ENCODE measurements around the gene ATRAID.

Gene ATRAID

DNA sequence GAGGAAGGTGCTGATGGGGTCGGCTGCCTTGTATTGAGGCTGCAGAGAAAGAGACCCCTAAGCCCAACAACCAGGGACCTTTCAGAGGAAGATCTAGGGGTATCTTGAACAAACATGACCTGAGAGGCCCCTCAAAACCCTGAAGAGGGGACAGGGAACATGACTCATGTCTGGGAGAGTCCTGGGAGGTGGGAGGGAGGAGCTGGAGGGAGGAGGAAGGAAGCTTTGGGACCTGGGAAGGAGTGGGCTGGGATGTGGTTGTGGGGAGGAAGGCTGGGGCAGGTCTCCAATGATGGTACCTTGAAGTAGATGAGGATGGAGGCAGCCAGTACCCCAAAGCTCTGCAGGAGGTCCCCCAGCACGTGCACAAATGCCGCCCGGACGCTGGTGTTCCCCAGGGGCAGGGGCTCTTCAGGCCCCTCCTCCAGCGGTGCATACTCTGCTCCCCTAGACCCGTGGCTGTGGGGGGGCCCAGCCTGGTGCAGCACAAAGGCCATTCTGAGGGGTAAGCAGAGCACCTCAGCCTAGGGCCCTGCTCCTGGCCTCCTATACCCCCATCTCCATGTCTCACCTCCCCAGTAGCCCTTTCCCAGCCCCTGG is 45.1 kb downstream of the ATRAID start:
- WGBS (ENCODE audit: insufficient coverage), result 91% methylated on average over 7 of the region's 7 CpGs
- H3K36me3 ChIP-seq (ENCODE audit: control insufficient read depth in 4 of 4, insufficient read depth in 4 of 4, low read length in 3 of 4), result no peaks in the 10 kb centered on the region
- H3K27ac ChIP-seq (ENCODE audit: insufficient read depth in 1 of 2, low read depth in 1 of 2, low read length in 2 of 2, poor library complexity in 1 of 2, severe bottlenecking in 2 of 2), result no peak overlapping the region
- no peak overlapping the region for H3K4me3 ChIP-seq (ENCODE audit: control insufficient read depth in 1 of 7, extremely low read depth in 1 of 7, insufficient read depth in 4 of 7, low read depth in 2 of 7, low read length in 6 of 7)
- DNase-seq, result no peak
- H3K4me1 ChIP-seq (ENCODE audit: control extremely low read depth in 1 of 4, control insufficient read depth in 4 of 4, insufficient read depth in 4 of 4, low read length in 3 of 4), result peaks cover 0 to 4% (median 3%) of the 10 kb centered on the region in 4 experiments
- ChIA-PET CTCF (interaction anchor here (1.1 to 3.1 kb wide), 5 partner anchors 9 to 47 kb away, joined by 3 to 22 read pairs (median 3); partner anchors contain the start of gene TRIM54), POLR2A (interaction anchor here (0.6 kb wide), 1 partner anchor 21 kb away, joined by 3 read pairs; no protein-coding TSS in a partner anchor)
- peaks cover 9 to 64% (median 23%) of the 10 kb centered on the region in 5 experiments for H3K27me3 ChIP-seq (replicated peaks in 2 of 5; ENCODE audit: control insufficient read depth in 4 of 5, insufficient read depth in 5 of 5, low read length in 4 of 5)
- no peaks in the 10 kb centered on the region for H3K9me3 ChIP-seq (ENCODE audit: control extremely low read depth in 1 of 5, control insufficient read depth in 4 of 5, insufficient read depth in 2 of 5, low read depth in 1 of 5, low read length in 4 of 5)

DNA sequence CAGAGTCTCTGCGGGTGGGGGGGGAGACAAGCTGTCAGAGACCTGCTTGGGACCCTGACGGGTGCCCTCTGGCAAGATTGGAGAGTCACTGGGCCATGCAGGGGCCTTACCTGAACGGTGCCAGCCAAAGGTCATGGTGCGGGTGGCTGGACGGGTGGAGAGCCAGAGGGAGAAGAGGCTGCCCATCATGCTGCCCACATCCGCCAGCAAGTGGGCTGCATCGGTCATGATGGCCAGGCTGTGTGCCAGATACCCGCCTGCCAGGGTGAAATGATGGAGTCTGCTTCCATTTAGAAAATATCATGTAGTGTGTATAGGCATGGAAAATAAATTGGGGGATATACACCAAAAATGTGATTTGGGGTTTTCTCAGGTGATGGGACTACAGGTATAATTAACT is 46.2 kb downstream of the ATRAID start:
- DNase-seq, result no peak
- Histone ChIP-seq H3K36me3 (ENCODE audit: control insufficient read depth in 4 of 4, insufficient read depth in 4 of 4, low read length in 3 of 4) (no peaks in the 10 kb centered on the region), H3K4me3 (ENCODE audit: control insufficient read depth in 1 of 7, extremely low read depth in 1 of 7, insufficient read depth in 4 of 7, low read depth in 2 of 7, low read length in 6 of 7) (no peak overlapping the region), H3K27me3 (replicated peaks in 2 of 5; ENCODE audit: control insufficient read depth in 4 of 5, insufficient read depth in 5 of 5, low read length in 4 of 5) (peaks cover 9 to 75% (median 27%) of the 10 kb centered on the region in 5 experiments), H3K4me1 (ENCODE audit: control extremely low read depth in 1 of 4, control insufficient read depth in 4 of 4, insufficient read depth in 4 of 4, low read length in 3 of 4) (peaks cover 0 to 14% (median 13%) of the 10 kb centered on the region in 4 experiments), H3K9me3 (ENCODE audit: control extremely low read depth in 1 of 5, control insufficient read depth in 4 of 5, insufficient read depth in 2 of 5, low read depth in 1 of 5, low read length in 4 of 5) (no peaks in the 10 kb centered on the region), H3K27ac (ENCODE audit: insufficient read depth in 1 of 2, low read depth in 1 of 2, low read length in 2 of 2, poor library complexity in 1 of 2, severe bottlenecking in 2 of 2) (no peak overlapping the region)
- 98% methylated on average over 8 of the region's 8 CpGs for WGBS (ENCODE audit: insufficient coverage)
- ChIA-PET POLR2A (no interaction called here), CTCF (interaction anchor here (1.3 to 3.1 kb wide), 2 partner anchors 22 to 46 kb away, joined by 3 to 22 read pairs; partner anchors contain the start of gene TRIM54)

DNA sequence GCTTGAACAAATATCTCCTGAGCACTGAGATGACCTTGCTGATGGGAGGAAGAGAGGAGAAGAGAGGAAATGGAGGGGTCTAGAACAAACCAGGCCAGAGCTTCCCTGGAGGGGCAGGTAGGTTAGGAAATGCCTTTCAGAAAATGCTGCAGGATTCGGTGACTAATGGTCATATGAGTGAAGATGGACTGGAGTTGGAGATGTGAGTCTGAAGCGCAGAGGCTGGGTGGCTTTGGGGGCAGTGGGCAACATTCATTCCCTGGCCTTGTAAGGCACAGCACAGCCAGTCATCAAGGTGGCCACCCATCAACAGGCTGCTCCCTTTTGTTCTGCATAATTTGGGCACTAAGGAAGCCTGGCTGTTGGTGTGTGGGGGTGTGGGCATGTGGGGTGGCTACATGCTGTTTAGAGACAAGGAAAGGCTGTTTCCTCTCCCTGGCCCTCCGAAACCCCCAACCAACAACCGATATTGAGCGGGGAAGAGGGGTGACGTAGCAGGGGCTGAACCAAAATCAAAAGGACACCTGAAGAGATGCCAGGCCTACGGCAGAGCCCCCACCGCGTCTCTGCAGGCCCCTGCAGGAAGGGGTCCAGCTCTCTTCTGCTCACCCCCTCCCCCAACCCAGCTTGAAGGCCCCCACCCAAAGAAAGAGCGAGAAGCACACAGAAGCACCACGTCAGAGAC is 49.5 kb downstream of the ATRAID start:
- H3K36me3 ChIP-seq (ENCODE audit: control insufficient read depth in 4 of 4, insufficient read depth in 4 of 4, low read length in 3 of 4), result no peaks in the 10 kb centered on the region
- CTCF ChIA-PET, result interaction anchor here (1.0 to 9.4 kb wide), 3 partner anchors 19 to 395 kb away, joined by 3 to 119 read pairs (median 3); partner anchors contain the start of genes DNAJC5G and TRIM54
- no peaks in the 10 kb centered on the region for H3K9me3 ChIP-seq (ENCODE audit: control extremely low read depth in 1 of 5, control insufficient read depth in 4 of 5, insufficient read depth in 2 of 5, low read depth in 1 of 5, low read length in 4 of 5)
- H3K27me3 ChIP-seq (replicated peaks in 2 of 5; ENCODE audit: control insufficient read depth in 4 of 5, insufficient read depth in 5 of 5, low read length in 4 of 5), result peaks cover 9 to 89% (median 52%) of the 10 kb centered on the region in 5 experiments
- H3K27ac ChIP-seq (ENCODE audit: insufficient read depth in 1 of 2, low read depth in 1 of 2, low read length in 2 of 2, poor library complexity in 1 of 2, severe bottlenecking in 2 of 2), result no peak overlapping the region
- peak overlapping the region in 2 of 7 experiments; percentile 36 to 67 for H3K4me3 ChIP-seq (ENCODE audit: control insufficient read depth in 1 of 7, extremely low read depth in 1 of 7, insufficient read depth in 4 of 7, low read depth in 2 of 7, low read length in 6 of 7)
- peaks cover 0 to 37% (median 36%) of the 10 kb centered on the region in 4 experiments for H3K4me1 ChIP-seq (ENCODE audit: control extremely low read depth in 1 of 4, control insufficient read depth in 4 of 4, insufficient read depth in 4 of 4, low read length in 3 of 4)
- DNase-seq, result peak in 2 of 3 donors; percentile 11 to 24
- WGBS (ENCODE audit: insufficient coverage), result 63% methylated on average over 6 of the region's 11 CpGs
- POLR2A ChIA-PET, result no interaction called here

DNA sequence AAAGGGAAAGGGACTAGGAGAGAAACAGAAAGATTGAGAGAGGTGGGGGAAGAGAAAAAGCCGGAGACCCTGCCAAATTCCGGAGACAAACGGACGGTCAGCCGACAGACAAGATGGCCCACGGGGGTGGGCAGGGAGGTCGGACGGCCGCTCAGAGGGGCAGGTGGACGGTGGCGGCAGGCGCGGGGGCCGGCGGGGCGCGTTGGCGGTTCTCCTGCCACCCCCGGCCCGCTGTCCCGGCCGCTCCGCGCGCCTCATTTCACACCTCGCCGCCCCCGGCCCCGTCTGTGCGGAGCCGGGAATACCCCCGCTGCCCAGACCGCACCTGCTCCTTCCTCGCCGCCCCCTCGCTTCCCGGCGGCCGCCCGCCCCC is 50.1 kb downstream of the ATRAID start:
- Histone ChIP-seq H3K36me3 (ENCODE audit: control insufficient read depth in 4 of 4, insufficient read depth in 4 of 4, low read length in 3 of 4) (no peaks in the 10 kb centered on the region), H3K4me1 (ENCODE audit: control extremely low read depth in 1 of 4, control insufficient read depth in 4 of 4, insufficient read depth in 4 of 4, low read length in 3 of 4) (peaks cover 0 to 37% (median 36%) of the 10 kb centered on the region in 4 experiments), H3K27ac (ENCODE audit: insufficient read depth in 1 of 2, low read depth in 1 of 2, low read length in 2 of 2, poor library complexity in 1 of 2, severe bottlenecking in 2 of 2) (no peak overlapping the region), H3K4me3 (ENCODE audit: control insufficient read depth in 1 of 7, extremely low read depth in 1 of 7, insufficient read depth in 4 of 7, low read depth in 2 of 7, low read length in 6 of 7) (peak overlapping the region in 3 of 7 experiments; percentile 36 to 68 (median 67)), H3K9me3 (ENCODE audit: control extremely low read depth in 1 of 5, control insufficient read depth in 4 of 5, insufficient read depth in 2 of 5, low read depth in 1 of 5, low read length in 4 of 5) (no peaks in the 10 kb centered on the region), H3K27me3 (replicated peaks in 2 of 5; ENCODE audit: control insufficient read depth in 4 of 5, insufficient read depth in 5 of 5, low read length in 4 of 5) (peaks cover 9 to 86% (median 52%) of the 10 kb centered on the region in 5 experiments)
- 8% methylated on average over 30 of the region's 40 CpGs for WGBS (ENCODE audit: insufficient coverage)
- ChIA-PET CTCF (interaction anchor here (1.0 to 9.4 kb wide), 5 partner anchors 11 to 395 kb away, joined by 3 to 119 read pairs (median 3); partner anchors contain the start of genes DNAJC5G and TRIM54), POLR2A (no interaction called here)
- no peak for DNase-seq

DNA sequence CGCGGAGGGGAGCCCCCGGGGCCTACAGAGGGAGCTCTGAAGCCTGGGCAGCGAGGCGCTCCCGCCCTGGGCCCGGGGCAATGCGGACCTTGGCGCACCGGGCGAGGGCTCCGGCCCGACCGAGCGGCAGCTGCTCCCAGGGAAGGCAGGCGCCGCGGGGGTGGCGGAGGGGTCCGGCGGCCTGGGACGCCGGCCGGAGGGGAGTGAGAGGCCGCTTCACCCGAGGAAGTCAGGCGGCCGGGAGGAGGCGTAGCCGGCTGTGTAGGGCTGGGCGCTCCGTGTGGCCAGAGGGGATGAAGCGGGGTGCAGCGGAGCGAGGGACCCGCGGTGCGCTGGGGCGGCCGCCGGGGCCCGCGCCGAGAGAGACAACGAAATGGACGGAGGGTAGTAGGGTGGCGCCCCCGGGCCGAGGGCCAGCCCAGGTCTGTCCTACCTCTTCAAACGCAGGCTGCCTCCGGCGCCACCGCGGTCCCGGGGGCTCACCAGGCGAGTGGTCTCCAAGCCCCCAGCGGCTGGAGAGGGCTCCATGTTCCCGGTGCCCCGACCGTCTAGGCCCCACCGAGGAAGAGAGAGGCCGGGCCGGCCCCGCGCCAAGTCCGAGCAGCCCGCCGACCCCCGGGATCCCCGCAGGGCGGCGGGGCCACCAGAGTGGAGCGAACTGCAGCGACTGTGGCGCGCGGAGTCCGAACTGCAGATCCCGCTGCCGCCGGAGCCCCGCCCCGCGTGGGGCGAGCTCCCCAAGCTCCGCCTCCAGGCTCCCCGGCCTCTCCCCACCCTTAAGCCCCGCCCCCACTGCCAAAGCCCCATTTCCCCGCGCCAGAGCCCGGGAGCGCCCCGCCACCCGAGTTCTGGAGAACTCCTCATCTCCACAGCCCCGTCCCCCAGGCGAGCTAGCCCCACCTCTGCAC is 50.8 kb downstream of the ATRAID start, which contains the start of gene SLC30A3:
Gene SLC30A3, minus strand, starts transcription at position 669 of the 908 bp plus-strand sequence. Its CDS starts 141 bp downstream, at position 528.
- peak; percentile 60 to 64 (median 63) for DNase-seq
- Histone ChIP-seq H3K4me1 (ENCODE audit: control extremely low read depth in 1 of 4, control insufficient read depth in 4 of 4, insufficient read depth in 4 of 4, low read length in 3 of 4) (peaks cover 0 to 37% (median 36%) of the 10 kb centered on the region in 4 experiments), H3K36me3 (ENCODE audit: control insufficient read depth in 4 of 4, insufficient read depth in 4 of 4, low read length in 3 of 4) (no peaks in the 10 kb centered on the region), H3K27ac (ENCODE audit: insufficient read depth in 1 of 2, low read depth in 1 of 2, low read length in 2 of 2, poor library complexity in 1 of 2, severe bottlenecking in 2 of 2) (no peak within 1 kb of the TSS), H3K9me3 (ENCODE audit: control extremely low read depth in 1 of 5, control insufficient read depth in 4 of 5, insufficient read depth in 2 of 5, low read depth in 1 of 5, low read length in 4 of 5) (no peaks in the 10 kb centered on the region), H3K27me3 (replicated peaks in 2 of 5; ENCODE audit: control insufficient read depth in 4 of 5, insufficient read depth in 5 of 5, low read length in 4 of 5) (peaks cover 10 to 85% (median 52%) of the 10 kb centered on the region in 5 experiments), H3K4me3 (ENCODE audit: control insufficient read depth in 1 of 7, extremely low read depth in 1 of 7, insufficient read depth in 4 of 7, low read depth in 2 of 7, low read length in 6 of 7) (peak within 1 kb of the TSS; percentile 3 to 73 (median 56))
- 1% methylated on average over 78 of the region's 96 CpGs for WGBS (ENCODE audit: insufficient coverage)
- POLR2A ChIA-PET, result no interaction called here
- CTCF ChIA-PET, result interaction anchor here (1.0 to 9.4 kb wide), 9 partner anchors 9 to 394 kb away, joined by 3 to 119 read pairs (median 14); partner anchors contain the start of genes DNAJC5G and TRIM54

All from common myeloid progenitor, CD34-positive (primary cell).